Measurements from ENCODE around the gene SNX20. TPM values are rescaled to one million over a fixed set of nuclear protein-coding genes. Genes with fewer than 3 reads are reported as not detected.

Gene SNX20
- total RNA-seq, 2 donors from 2014 or later: 1.8 to 2.7 TPM

DNA sequence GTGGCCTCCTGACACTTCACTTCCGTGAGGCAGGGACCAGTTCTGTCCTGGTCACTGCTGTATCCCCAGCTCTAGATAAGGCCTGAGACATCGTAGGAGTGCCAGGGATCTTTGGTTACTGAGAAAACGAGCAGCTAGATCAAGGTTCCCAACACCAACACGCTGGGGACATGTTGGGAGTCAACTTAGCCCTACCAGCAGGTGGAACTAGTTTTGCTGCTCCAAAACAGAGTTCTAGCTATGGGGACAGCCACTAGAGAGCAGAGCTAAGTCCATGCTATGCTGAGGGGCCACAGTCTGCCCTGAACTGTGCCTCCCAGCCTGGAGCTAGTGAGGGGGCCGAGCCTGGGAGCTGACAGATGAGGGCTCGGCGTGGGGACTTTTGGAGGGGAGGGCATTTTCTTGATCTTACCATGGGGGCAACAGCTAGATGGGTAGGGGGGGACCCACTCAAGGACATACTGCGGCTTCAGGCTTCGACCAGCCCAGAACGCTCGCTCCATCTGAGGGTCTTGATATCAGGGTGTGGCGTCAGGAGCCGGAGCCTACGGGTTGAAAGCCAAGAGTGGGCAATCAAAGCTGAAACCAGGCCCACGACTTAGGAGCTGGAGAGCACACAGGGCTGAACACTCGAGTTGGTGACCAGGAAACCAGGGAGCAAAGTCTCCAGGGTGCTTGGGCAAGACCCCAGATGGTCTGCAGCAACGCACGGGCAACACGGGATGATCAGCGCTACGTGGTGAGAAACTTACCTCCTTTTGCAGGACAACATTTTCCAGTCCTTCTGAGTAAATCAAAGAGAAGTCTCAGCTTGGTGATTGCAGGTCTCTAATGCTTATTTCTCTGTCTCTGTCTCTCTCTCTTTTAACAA lies 13.4 kb downstream of the SNX20 start:
- no peak for DNase-seq (ENCODE audit: low spot score)

DNA sequence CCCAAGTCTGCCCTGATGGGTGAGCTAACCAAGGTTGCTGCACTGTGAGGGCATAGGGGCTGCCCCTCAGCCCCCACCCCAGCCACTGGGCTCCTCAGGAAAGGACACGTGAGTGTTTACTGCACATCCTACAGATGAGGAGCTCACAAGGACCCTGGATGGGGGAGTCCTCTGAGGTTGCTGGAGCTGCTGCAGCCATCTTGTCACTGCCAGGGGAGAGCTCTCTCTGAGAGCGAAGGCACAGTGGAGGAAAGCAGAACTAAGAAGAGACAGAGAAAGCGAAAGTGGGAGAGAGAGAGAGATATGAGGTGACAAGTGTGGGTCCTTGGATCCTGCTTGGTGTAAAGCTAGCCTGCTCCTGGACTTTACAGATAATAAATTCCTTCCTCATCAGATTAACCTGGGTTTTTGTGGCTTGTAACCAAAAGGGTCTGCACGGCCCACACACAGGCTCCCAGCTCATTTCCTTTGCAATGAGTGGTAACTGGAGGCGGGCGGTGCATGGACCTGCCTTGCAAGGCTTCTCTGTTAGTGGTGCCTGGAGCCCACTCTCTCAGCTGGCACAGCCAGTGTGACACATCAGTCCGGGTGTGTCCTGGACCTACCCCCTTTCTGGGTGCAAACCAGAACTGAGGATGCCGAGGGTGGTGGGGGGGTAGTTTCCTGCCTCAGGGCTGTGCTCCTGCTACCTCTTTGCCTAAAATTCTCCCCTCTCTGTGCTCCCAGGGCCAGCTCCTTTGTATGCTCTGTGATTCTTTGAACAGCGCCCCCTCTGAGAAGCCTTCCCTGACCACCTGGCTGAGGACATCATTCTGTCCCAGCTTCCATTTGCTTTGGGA lies 14.2 kb downstream of the SNX20 start:
- intact Hi-C loops (cut with DNase I): loop anchor here (5.0 kb wide), 2 partner anchors 140 to 295 kb away; no protein-coding TSS in a partner anchor
- DNase-seq (ENCODE audit: low spot score): no peak

More for the DNA sequence above, 13.4 kb downstream of the SNX20 start:
- intact Hi-C loops (cut with DNase I): loop anchor here (5.0 kb wide), 2 partner anchors 140 to 295 kb away; no protein-coding TSS in a partner anchor

DNA sequence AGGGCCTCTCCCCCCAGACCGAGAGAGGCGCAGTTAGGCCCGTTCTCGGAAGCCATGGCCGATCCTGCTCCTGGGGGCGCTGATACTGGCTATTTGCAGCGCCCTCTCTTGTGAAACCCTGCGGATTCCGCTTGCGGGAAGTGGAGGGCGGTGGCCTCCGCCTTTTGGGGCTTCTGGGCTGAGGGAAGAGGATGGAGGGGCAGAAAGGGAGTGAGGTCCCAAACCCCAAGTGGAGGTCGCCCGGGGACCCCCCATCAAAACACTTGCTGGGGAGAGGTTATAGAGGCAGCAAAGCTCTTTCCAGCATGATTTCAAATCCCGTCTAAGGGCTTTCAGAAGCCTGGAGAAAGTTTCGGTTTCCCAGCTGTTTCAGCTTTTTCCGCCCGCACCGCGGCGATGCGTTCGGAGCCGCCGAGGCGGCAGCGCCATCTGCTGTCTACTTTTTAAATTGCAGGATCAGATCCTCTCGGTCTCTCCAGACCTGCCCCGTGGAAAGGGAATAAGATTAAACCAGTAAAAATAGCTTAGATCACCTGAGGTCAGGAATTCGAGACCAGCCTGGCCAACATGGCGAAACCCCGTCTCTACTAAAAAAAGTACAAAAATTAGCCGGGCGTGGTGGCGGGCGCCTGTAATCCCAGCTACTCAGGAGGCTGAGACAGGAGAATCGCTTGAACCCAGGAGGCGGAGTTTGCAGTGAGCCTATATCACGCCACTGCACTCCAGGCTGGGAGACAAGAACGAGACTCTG lies 15.8 kb downstream of the SNX20 start:
- peak; percentile 93 for DNase-seq (ENCODE audit: low spot score)
- intact Hi-C loops (cut with DNase I): loop anchor here (5.0 kb wide), 2 partner anchors 142 to 293 kb away; no protein-coding TSS in a partner anchor

DNA sequence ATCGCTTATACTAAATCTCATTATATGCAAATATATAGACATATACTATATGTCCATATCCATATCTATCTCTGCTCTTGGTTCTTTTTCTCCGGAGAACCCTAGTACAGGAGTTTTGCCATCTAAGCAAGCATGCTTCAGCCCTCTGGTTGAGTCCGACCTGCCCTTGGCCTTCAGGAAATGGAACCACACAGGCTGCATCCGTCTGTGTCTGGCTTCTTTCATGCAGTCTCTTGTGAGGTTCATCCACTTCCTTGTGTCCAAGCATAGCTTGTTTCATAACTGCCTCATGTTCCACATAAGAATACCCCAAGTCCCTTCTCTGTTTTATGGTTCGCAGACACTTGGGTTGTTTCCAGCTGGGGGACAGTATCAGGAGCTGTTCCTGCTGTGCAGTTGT lies 16.8 kb downstream of the SNX20 start:
- no peak for DNase-seq (ENCODE audit: low spot score)
- intact Hi-C loops (cut with DNase I): loop anchor here in 1 of 2 donors (5.0 kb wide), 1 partner anchor 72 kb away; no protein-coding TSS in a partner anchor

DNA sequence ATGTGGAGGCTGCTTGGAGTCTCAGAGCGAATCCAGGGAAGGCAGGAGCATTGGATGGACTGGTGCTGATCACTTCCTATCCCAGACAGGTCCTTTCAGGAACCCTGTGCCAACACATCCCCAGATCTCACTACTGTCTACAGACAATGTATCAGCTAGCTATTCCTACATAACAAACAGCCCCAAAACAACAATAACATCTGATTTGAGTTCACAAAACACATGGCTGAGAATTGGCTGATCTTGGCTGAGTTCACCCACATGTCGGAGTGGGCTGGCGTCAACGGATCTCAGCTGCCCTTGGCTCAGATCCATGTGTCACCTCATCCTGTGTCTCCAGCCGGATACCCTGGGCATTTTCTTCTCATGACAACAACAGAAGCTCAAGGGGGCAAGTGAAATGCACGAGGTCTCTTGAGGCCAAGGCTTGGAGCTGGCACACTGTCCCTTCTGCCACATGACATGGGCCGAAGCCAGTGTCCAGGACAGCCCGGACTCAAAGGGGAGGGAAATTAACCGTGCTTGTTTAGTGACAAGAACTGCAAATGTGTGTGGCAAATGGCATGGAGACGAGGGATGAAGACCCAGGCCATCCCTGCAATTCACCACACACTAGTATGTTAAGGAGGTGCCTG lies 18.7 kb downstream of the SNX20 start:
- intact Hi-C loops (cut with DNase I): loop anchor here in 1 of 2 donors (5.0 kb wide), 1 partner anchor 70 kb away; no protein-coding TSS in a partner anchor
- no peak for DNase-seq (ENCODE audit: low spot score)

DNA sequence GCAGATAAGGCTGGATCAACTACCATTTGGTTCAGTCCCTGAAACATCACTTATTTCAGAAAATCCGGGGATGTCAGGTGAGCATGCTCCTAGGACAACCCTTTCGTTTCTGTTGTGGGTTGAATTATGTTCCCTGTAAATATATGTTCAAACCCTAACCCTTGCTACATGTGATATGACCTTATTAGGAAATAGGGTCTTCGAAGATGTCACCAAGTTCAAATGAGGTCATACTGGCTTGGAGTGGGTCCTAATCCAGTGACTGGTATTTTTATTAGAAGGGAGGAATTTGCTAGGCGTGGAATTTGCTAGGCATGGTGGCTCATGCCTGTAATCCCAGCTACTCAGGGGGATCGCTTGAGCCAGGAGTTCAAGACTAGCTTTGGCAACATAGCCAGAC lies 21.3 kb downstream of the SNX20 start:
- intact Hi-C loops (cut with DNase I): loop anchor here (5.0 to 10.0 kb wide), 2 partner anchors 68 to 635 kb away; partner anchors contain the start of gene CNEP1R1 (in 1 of the 2)
- DNase-seq (ENCODE audit: low spot score): no peak

DNA sequence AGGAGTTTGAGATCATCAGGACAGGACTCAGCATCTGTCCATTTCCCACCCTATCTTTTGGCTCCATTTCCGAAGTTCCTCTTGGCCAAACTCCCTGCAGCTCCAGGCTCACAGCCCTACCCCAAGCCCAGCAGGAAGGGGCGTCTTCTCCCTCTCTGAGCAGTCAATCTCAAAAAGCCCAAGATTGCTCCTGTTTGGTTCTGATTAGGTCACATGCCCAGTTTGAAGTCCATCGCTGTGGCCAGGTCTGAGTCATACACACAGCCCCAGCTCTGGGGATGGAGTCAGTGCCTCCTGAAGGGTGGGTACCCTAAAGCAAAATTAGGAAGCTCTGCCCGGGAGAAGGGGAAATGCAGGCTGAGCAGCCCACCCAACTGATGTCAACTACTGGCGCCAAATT lies 23.9 kb downstream of the SNX20 start:
- DNase-seq (ENCODE audit: low spot score): no peak
- intact Hi-C loops (cut with DNase I): loop anchor here in 1 of 2 donors (10.0 kb wide), 1 partner anchor 632 kb away; the partner anchor contains the start of gene CNEP1R1

DNA sequence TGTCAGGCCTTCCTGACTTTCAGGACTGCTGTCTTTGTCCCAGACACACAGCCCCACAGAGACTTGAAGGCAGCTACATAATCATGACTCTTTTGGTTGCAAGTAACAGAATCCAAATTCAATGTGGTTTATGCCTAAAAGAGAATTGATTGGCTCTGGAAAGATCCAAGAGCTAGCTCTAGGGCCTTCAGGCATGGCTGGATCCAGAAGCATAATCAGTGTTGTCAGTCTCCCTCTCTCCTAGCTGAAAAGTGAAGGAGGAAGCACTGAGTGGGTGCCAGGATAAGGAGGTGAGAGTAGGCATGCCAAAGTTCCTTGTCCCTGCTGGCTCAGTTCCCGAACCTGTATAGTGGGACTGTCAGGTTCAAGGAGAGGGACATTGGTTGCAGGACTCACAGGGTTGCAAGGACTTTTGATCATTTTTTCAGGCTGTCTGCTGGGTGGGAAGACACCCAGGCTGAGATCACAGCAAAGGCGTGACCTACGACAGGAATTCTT lies 25.5 kb downstream of the SNX20 start:
- no peak for DNase-seq (ENCODE audit: low spot score)
- intact Hi-C loops (cut with DNase I): loop anchor here in 1 of 2 donors (10.0 kb wide), 1 partner anchor 631 kb away; the partner anchor contains the start of gene CNEP1R1

DNA sequence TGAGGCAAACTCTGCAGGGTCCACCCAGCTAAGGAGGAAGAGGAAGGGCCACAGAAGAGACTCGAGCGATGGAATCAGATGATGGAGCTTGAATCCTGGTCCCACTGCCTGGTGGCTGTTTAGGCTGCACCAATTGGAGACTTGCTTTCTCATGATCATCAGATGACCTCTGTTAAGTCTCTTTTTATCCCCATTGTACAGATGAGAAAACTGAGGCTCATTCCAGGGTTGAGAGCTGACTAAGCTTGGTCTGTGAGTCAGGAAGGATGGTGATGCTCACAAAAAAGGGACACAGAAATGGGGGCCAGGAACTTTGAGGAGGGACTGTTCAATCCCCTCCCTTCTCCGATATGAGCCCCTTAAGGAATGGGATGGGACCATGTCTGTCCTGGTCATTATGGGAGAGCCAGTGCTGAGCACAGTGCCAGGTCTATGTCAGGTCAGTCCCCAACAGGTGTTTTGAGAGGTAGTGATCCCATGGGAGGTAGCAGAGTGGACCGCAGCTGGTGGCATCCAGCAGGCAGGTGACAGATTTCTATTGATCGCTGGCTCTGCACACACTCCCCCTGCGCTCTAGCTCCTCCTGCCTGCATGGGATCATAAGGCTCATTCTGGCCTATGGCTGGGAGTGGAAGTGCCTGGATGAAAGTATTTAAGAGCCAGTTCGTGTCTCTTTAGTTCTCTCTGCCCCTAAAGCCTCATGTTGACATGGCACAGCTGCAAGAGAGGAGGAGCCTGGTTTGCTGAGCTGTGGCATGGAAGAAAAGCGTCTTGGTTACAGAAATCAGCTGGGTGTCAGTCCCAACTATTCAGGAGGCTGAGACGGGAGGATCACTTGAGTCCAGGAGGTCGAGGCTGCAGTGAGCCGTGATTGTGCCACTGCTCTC lies 27.2 kb downstream of the SNX20 start:
- intact Hi-C loops (cut with DNase I): loop anchor here in 1 of 2 donors (10.0 kb wide), 1 partner anchor 629 kb away; the partner anchor contains the start of gene CNEP1R1
- DNase-seq (ENCODE audit: low spot score): no peak

DNA sequence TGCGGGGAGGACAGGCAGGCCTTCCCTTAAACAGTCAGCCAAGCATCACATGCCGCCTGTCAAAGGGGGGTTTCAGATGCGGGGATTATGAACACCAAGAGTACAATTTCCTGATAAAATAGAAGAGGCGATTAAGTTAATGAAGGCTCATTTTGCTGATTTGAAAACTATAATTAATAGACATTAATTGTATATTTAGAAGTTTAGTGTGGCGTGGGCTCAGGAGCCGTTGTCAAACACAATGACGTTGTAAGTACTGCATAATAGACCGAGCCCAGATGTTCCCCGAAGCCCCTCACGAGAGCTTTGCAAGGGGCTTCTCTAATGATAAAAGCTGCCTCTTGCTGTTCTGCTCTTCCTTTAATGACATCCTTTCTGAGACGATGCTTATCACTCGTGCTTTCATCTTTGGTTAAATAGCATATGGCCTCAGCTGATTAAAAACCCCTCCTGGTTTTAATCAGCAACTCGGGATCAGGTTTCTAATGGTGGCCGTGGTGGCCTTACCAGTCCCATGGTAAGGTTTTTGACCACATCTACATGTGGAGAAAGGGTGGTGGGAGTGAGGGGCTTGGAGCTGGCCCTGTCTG lies 28.2 kb downstream of the SNX20 start:
- DNase-seq (ENCODE audit: low spot score): no peak
- intact Hi-C loops (cut with DNase I): loop anchor here in 1 of 2 donors (10.0 kb wide), 1 partner anchor 628 kb away; the partner anchor contains the start of gene CNEP1R1

DNA sequence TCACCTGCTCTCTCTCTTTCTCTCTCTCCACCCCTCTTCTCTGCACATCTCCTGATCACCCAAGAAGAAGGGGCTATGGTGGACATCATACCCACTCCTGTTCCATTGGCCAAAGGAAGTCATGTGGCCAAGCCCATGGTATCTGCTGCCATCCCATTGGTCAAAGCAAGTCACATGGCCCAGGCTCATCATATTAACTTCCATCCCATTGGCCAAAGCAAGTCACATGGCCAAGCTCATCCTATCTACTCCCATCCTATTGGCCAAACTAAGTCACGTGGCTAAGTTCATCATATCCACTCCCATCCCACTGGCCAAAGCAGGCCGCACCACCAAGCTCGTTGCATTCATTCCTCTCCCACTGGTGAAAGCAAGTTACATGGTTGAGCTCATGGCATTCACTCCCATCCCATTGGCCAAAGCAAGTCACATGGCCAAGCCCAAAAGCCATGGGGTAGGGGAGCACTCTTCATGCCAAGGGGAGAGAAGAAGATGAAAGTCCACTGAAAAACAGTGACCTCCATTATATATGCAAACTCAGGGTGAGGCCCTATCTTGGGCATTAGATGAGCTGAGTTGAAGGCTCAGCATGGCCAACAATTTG lies 29.2 kb downstream of the SNX20 start:
- intact Hi-C loops (cut with DNase I): loop anchor here in 1 of 2 donors (10.0 kb wide), 1 partner anchor 627 kb away; the partner anchor contains the start of gene CNEP1R1
- no peak for DNase-seq (ENCODE audit: low spot score)

DNA sequence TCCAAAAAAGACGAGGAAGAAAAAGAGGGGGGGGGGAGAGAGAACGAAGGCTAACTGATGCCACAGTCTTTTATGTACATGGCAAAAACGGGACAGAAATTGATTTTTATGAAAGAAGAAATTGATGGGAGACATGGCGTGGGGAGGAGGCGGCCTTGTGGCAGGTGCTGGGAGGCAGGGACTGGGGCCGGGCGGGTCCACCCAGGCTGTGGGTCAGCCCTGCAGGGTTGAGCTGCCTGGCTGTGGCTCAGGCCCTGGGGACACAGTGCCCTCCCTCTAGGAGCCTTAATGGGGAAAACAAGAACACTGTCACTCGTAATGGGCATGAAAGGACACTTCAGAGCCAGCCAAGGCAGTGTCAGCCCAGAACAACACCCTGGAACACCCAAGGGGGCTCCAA lies 34.8 kb downstream of the SNX20 start:
- DNase-seq (ENCODE audit: low spot score): no peak
- intact Hi-C loops (cut with DNase I): no loop called here

DNA sequence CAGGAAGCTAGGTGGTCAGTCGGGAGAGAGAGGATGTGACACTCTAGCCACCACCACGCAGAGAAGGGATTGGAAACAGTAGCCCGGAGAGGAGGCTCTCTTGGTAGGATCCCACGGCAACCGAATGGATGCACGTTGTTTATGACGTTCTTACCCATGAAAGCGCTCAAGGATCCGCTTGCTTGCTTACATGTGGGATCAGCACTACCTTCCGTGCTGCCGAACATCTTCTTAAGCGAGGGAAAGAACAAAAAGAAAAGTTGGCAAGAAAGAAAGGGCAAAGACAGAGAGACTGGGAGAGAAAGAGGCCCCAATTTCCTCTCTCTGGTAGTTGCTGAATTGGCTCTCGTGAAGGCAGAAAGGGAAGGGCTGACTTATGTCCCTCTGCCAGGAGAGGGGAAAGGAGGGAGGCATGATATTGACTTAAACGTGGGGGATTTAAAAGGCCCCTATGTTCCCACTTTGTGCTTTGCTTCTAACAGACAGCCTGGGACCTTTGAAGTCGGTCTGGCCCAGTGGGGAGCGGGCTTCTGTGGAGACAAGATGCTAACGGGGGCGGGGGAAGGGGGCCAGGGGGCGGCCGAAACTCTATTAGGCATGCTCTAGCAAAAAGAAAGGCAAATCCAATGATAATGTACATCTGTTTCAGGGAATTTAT lies 35.4 kb downstream of the SNX20 start:
- intact Hi-C loops (cut with DNase I): no loop called here
- no peak for DNase-seq (ENCODE audit: low spot score)

DNA sequence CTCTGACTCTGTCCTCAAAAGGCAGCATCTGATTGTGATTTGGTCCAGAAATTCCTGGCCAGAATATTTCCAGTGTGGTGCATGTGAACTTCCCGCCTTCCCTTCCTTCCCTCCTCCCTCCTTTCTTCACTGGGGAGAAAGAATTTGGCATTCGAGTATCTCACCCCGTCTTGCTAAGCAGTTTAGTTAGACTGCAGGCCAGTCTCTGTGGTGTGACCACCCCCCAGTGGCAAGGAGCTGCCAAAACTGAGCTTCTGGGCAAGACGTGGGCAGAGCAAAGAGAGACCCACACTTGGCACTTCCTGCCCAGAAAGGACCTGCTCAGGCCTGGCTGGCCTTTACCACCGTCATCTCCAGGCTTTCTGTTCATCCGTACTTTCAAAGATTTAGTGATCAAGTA lies 36.4 kb downstream of the SNX20 start:
- no peak for DNase-seq (ENCODE audit: low spot score)
- intact Hi-C loops (cut with DNase I): no loop called here

DNA sequence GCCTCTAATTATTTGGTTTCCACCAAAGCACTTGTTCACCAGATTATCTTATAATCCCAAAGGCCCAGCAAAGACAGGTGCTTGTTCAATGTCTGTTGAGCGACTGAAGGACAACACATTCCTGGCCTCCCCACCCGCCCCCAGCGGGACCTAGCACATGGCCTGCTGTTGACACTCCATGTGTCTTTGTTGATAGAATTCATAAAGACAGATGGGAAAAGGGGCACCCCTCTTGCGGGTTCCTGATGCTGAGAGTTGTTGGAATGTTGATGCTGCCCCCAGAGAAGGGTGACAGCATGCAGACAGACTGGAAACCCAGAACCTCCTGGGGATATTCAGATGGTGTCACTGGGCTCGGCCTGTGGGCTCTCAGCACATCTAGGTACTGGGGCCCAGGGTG lies 36.9 kb downstream of the SNX20 start:
- DNase-seq (ENCODE audit: low spot score): no peak
- intact Hi-C loops (cut with DNase I): no loop called here

DNA sequence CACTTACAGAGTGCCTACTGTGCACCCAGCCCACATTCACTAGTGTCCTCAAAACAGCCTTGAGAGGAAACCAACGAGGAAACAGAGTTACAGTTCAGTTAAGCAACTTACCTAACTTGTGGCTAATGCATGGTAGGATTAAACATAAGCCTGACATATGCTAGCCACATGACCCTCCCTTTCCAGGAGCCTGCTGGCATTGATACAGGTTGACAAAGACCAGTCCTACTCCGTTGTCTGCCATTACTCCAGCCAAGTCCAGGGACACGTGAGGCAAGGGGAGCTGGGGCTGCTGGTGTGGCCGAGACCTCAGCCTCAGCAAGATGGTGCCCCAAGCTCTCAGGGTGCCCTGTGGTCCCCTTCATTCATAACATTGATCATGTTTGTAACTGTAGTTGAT lies 37.9 kb downstream of the SNX20 start:
- DNase-seq (ENCODE audit: low spot score): no peak
- intact Hi-C loops (cut with DNase I): no loop called here

Measured in posterior vena cava (tissue), 2 donors.